Esophagus muscularis mucosa (tissue), 3 donors: ENCODE measurements around the gene ITFG1.

Source experiments
- CTCF ChIP-seq, 3 experiments: fragments of 200-600 bp in 2 of 3; fragments of 450-650 bp in 1 of 3; sonication (generic) in 2 of 3; IDR thresholded peaks; one replicate each; pipeline ENCODE4 v1.5.1; 2017 to 2019; ENCODE audit warnings: antibody characterized with exemption in 3 of 3, mild to moderate bottlenecking in 2 of 3, moderate library complexity in 1 of 3
- POLR2A ChIP-seq: fragments of 450-650 bp; IDR thresholded peaks from one replicate; pipeline ENCODE4 v1.6.1; 2017; ENCODE audit warnings: antibody characterized with exemption, moderate library complexity, mild to moderate bottlenecking, low read depth

- TF ChIP-seq POLR2A, result no peak
- no peak for TF ChIP-seq CTCF (IDR thresholded peaks at IDR 0.05)
Observed at GRCh38 chr16:47458331-47458730, 2.5 kb downstream of the ITFG1 start.
